GM23338 (cell line): Measurements from ENCODE around the gene SLC9A3. TPM values are rescaled to one million over a fixed set of nuclear protein-coding genes. Genes with fewer than 3 reads are reported as not detected.

Experiments
- ATAC-seq: fragments of 200-7000 bp; cut with Tn5 transposase; 3 replicates; pipeline ENCODE4 v1.9.1; 2020
- DNase-seq: peaks from one replicate; pipeline ENCODE4 v3.0.0-alpha.2; 2015; ENCODE audit warnings: low spot score
- H2AFZ ChIP-seq: fragments of 200-600 bp; sonication (generic); 2 replicates; pipeline ENCODE4 v1.8.0; 2016; ENCODE audit warnings: antibody characterized with exemption, mild to moderate bottlenecking, moderate library complexity
- H3F3A ChIP-seq: fragments of 200-600 bp; sonication (generic); replicated peaks from 2 replicates; pipeline ENCODE4 v1.8.0; 2017; ENCODE audit warnings: antibody characterized with exemption, mixed run types, low read depth
- H3K27ac ChIP-seq: fragments of 200-600 bp; sonication (generic); 2 replicates; pipeline ENCODE4 v1.6.1; 2016; ENCODE audit warnings: low read depth
- H3K27me3 ChIP-seq: fragments of 200-600 bp; sonication (generic); 2 replicates; pipeline ENCODE4 v1.8.0; 2016; ENCODE audit warnings: mild to moderate bottlenecking, mixed run types, moderate library complexity; ENCODE audit not compliant: insufficient read depth
- H3K36me3 ChIP-seq: fragments of 200-600 bp; sonication (generic); 2 replicates; pipeline ENCODE4 v1.8.0; 2016; ENCODE audit warnings: mild to moderate bottlenecking; ENCODE audit not compliant: insufficient read depth
- H3K4me1 ChIP-seq: fragments of 200-600 bp; sonication (generic); 2 replicates; pipeline ENCODE4 v1.8.0; 2016; ENCODE audit warnings: mild to moderate bottlenecking, moderate library complexity; ENCODE audit not compliant: insufficient read depth
- H3K4me2 ChIP-seq: fragments of 200-600 bp; sonication (generic); 2 replicates; pipeline ENCODE4 v1.7.1; 2017; ENCODE audit warnings: mixed run types
- H3K4me3 ChIP-seq: fragments of 200-600 bp; sonication (generic); 2 replicates; pipeline ENCODE4 v1.6.1; 2016; ENCODE audit warnings: mixed run types
- H3K79me2 ChIP-seq: fragments of 200-600 bp; sonication (generic); replicated peaks from 2 replicates; pipeline ENCODE4 v1.8.0; 2017; ENCODE audit warnings: mild to moderate bottlenecking; ENCODE audit not compliant: insufficient read depth
- H3K9me2 ChIP-seq: fragments of 200-600 bp; sonication (generic); 2 replicates; pipeline ENCODE4 v1.8.0; 2017; ENCODE audit not compliant: insufficient read depth
- H4K20me1 ChIP-seq: fragments of 200-600 bp; sonication (generic); replicated peaks from 2 replicates; pipeline ENCODE4 v1.8.0; 2017; ENCODE audit warnings: mild to moderate bottlenecking; ENCODE audit not compliant: insufficient read depth
- H3K27ac Mint-ChIP-seq: 2 replicates; pipeline ENCODE4 v1.8.0; 2020; ENCODE audit warnings: inconsistent platforms, mild to moderate bottlenecking, moderate library complexity, mixed read lengths
- H3K27me3 Mint-ChIP-seq: 3 replicates; pipeline ENCODE4 v1.8.0; 2022; ENCODE audit warnings: low read depth, mild to moderate bottlenecking, moderate library complexity, mixed read lengths, inconsistent platforms; ENCODE audit not compliant: insufficient read depth, poor library complexity
- H3K36me3 Mint-ChIP-seq: 3 replicates; pipeline ENCODE4 v1.8.0; 2021; ENCODE audit warnings: low read depth, mild to moderate bottlenecking, inconsistent platforms, moderate library complexity, mixed read lengths
- H3K4me1 Mint-ChIP-seq: 3 replicates; pipeline ENCODE4 v1.8.0; 2020; ENCODE audit warnings: mild to moderate bottlenecking, inconsistent platforms, mixed read lengths
- H3K4me3 Mint-ChIP-seq: 3 replicates; pipeline ENCODE4 v1.8.0; 2021; ENCODE audit warnings: moderate library complexity, mild to moderate bottlenecking, inconsistent platforms, mixed read lengths
- H3K9me3 Mint-ChIP-seq: 3 replicates; pipeline ENCODE4 v1.8.0; 2020; ENCODE audit warnings: moderate library complexity, mild to moderate bottlenecking, inconsistent platforms, mixed read lengths
- CREB1 ChIP-seq: fragments of 250-450 bp; sonication (Bioruptor Pico); IDR thresholded peaks from 2 replicates; pipeline ENCODE4 v1.5.0; 2020; ENCODE audit warnings: low read depth, mild to moderate bottlenecking, moderate library complexity
- EZH2 ChIP-seq: fragments of 200-600 bp; sonication (generic); IDR thresholded peaks from one replicate; pipeline ENCODE4 v1.8.0; 2017; ENCODE audit warnings: antibody characterized with exemption, mild to moderate bottlenecking, low read depth; ENCODE audit not compliant: unreplicated experiment
- EZH2phosphoT487 ChIP-seq: fragments of 200-600 bp; sonication (generic); IDR thresholded peaks from one replicate; pipeline ENCODE4 v1.8.1; 2018; ENCODE audit warnings: antibody characterized with exemption; ENCODE audit not compliant: unreplicated experiment
- JUNB ChIP-seq: IDR thresholded peaks from one replicate; pipeline ENCODE4 v1.6.1; 2016; ENCODE audit warnings: antibody characterized with exemption; ENCODE audit not compliant: unreplicated experiment
- NANOG ChIP-seq: IDR thresholded peaks from 2 replicates; pipeline ENCODE4 v1.6.1; 2016; ENCODE audit warnings: antibody characterized with exemption, borderline replicate concordance
- POLR2AphosphoS5 ChIP-seq: IDR thresholded peaks from 2 replicates; pipeline ENCODE4 v1.6.1; 2016; ENCODE audit warnings: antibody characterized with exemption, low read depth
- STAT1 ChIP-seq: IDR thresholded peaks from one replicate; pipeline ENCODE4 v1.6.1; 2016; ENCODE audit warnings: antibody characterized with exemption; ENCODE audit not compliant: unreplicated experiment
- ZNF114 ChIP-seq: fragments of 250-450 bp; sonication (Bioruptor Pico); IDR thresholded peaks from 2 replicates; pipeline ENCODE4 v1.5.0; 2020; ENCODE audit warnings: mild to moderate bottlenecking, moderate library complexity
- ZNF331 ChIP-seq: fragments of 250-450 bp; sonication (Bioruptor Pico); IDR thresholded peaks from 2 replicates; pipeline ENCODE4 v1.5.0; 2020; ENCODE audit warnings: low read depth, mild to moderate bottlenecking, moderate library complexity
- polyA plus RNA-seq: library from polyadenylated mRNA; unstranded; fragments of >200 nt; fragmentation: Nextera tagmentation; extraction: Ambion mirVana; gene quantifications from 2 replicates; pipeline ENCODE4 v1.2.1, GENCODE V29; 2016
- total RNA-seq: library from RNA; depleted of rRNA; stranded (reverse); fragments of >200 nt; shearing (Covaris generic); gene quantifications from 2 replicates; pipeline ENCODE4 v1.2.3, GENCODE V29; 2014
- TF ChIP-seq, protein P1 (sequence below): fragments of 250-450 bp; sonication (Bioruptor Pico); IDR thresholded peaks from 2 replicates; pipeline ENCODE4 v1.5.0; 2020; ENCODE audit warnings: mild to moderate bottlenecking, moderate library complexity
- TF ChIP-seq, protein P2 (sequence below): IDR thresholded peaks from 2 replicates; pipeline ENCODE4 v1.6.1; 2016; ENCODE audit warnings: antibody characterized with exemption
- TF ChIP-seq, protein P3 (sequence below), 2 experiments: fragments of 200-600 bp in 1 of 2; sonication (generic) in 1 of 2; conservative IDR thresholded peaks; 2 replicates each; pipeline versions ENCODE4 v1.5.1 to v1.6.1; 2016 to 2017; ENCODE audit warnings: antibody characterized with exemption in 2 of 2, low read depth in 2 of 2, mild to moderate bottlenecking in 2 of 2, moderate library complexity in 1 of 2

SLC9A3 gene
- total and polyA plus RNA-seq, 2 experiments from 2014 or later = 0.39 to 3.1 TPM

DNA sequence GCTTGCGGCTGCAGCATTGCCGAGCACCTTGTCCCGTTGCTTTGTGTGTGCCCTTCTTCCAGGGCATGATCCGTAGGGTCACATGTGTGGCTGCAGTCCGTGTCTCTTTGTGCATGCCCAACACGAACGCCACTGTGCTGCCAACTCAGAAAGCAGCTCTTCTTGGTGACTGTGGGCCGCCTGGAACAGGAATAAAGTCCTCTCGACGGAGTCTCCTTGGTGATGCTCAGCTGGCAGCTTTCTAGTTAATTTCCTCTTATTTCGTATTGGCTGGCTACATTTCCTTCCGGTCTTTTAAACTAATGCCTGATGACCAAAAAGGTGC is 75.5 kb downstream of the SLC9A3 start:
- peaks cover 24% of the 10 kb centered on the region for H3K79me2 ChIP-seq
- no peaks in the 10 kb centered on the region for H3K27me3 ChIP-seq
- no peak overlapping the region for H2AFZ ChIP-seq
- H3F3A ChIP-seq = no peaks in the 10 kb centered on the region
- no peak overlapping the region for H3K4me3 ChIP-seq
- H3K27ac Mint-ChIP-seq = no peak overlapping the region
- no peak overlapping the region for H3K4me3 Mint-ChIP-seq
- no peak overlapping the region for H3K27ac ChIP-seq
- peaks cover 9% of the 10 kb centered on the region for H3K27me3 Mint-ChIP-seq
- H3K4me1 ChIP-seq = no peaks in the 10 kb centered on the region
- peaks cover 61% of the 10 kb centered on the region for H3K36me3 Mint-ChIP-seq
- H4K20me1 ChIP-seq = peaks cover 7% of the 10 kb centered on the region
- no peak for TF ChIP-seq POLR2AphosphoS5
- TF ChIP-seq EZH2phosphoT487 = no peak
- no peak for TF ChIP-seq STAT1
- TF ChIP-seq EZH2 = no peak
- TF ChIP-seq NANOG = no peak
- TF ChIP-seq ZNF114 (CRISPR knock-in tag) = no peak
- TF ChIP-seq, protein P1, sequence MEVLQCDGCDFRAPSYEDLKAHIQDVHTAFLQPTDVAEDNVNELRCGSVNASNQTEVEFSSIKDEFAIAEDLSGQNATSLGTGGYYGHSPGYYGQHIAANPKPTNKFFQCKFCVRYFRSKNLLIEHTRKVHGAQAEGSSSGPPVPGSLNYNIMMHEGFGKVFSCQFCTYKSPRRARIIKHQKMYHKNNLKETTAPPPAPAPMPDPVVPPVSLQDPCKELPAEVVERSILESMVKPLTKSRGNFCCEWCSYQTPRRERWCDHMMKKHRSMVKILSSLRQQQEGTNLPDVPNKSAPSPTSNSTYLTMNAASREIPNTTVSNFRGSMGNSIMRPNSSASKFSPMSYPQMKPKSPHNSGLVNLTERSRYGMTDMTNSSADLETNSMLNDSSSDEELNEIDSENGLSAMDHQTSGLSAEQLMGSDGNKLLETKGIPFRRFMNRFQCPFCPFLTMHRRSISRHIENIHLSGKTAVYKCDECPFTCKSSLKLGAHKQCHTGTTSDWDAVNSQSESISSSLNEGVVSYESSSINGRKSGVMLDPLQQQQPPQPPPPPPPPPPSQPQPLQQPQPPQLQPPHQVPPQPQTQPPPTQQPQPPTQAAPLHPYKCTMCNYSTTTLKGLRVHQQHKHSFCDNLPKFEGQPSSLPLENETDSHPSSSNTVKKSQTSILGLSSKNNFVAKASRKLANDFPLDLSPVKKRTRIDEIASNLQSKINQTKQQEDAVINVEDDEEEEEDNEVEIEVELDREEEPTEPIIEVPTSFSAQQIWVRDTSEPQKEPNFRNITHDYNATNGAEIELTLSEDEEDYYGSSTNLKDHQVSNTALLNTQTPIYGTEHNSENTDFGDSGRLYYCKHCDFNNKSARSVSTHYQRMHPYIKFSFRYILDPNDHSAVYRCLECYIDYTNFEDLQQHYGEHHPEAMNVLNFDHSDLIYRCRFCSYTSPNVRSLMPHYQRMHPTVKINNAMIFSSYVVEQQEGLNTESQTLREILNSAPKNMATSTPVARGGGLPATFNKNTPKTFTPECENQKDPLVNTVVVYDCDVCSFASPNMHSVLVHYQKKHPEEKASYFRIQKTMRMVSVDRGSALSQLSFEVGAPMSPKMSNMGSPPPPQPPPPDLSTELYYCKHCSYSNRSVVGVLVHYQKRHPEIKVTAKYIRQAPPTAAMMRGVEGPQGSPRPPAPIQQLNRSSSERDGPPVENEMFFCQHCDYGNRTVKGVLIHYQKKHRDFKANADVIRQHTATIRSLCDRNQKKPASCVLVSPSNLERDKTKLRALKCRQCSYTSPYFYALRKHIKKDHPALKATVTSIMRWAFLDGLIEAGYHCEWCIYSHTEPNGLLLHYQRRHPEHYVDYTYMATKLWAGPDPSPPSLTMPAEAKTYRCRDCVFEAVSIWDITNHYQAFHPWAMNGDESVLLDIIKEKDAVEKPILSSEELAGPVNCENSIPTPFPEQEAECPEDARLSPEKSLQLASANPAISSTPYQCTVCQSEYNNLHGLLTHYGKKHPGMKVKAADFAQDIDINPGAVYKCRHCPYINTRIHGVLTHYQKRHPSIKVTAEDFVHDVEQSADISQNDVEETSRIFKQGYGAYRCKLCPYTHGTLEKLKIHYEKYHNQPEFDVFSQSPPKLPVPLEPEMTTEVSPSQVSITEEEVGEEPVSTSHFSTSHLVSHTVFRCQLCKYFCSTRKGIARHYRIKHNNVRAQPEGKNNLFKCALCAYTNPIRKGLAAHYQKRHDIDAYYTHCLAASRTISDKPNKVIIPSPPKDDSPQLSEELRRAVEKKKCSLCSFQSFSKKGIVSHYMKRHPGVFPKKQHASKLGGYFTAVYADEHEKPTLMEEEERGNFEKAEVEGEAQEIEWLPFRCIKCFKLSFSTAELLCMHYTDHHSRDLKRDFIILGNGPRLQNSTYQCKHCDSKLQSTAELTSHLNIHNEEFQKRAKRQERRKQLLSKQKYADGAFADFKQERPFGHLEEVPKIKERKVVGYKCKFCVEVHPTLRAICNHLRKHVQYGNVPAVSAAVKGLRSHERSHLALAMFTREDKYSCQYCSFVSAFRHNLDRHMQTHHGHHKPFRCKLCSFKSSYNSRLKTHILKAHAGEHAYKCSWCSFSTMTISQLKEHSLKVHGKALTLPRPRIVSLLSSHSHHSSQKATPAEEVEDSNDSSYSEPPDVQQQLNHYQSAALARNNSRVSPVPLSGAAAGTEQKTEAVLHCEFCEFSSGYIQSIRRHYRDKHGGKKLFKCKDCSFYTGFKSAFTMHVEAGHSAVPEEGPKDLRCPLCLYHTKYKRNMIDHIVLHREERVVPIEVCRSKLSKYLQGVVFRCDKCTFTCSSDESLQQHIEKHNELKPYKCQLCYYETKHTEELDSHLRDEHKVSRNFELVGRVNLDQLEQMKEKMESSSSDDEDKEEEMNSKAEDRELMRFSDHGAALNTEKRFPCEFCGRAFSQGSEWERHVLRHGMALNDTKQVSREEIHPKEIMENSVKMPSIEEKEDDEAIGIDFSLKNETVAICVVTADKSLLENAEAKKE = no peak
- no peak for TF ChIP-seq JUNB
- TF ChIP-seq, protein P2, sequence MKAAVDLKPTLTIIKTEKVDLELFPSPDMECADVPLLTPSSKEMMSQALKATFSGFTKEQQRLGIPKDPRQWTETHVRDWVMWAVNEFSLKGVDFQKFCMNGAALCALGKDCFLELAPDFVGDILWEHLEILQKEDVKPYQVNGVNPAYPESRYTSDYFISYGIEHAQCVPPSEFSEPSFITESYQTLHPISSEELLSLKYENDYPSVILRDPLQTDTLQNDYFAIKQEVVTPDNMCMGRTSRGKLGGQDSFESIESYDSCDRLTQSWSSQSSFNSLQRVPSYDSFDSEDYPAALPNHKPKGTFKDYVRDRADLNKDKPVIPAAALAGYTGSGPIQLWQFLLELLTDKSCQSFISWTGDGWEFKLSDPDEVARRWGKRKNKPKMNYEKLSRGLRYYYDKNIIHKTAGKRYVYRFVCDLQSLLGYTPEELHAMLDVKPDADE = no peak
- TF ChIP-seq, protein P3, sequence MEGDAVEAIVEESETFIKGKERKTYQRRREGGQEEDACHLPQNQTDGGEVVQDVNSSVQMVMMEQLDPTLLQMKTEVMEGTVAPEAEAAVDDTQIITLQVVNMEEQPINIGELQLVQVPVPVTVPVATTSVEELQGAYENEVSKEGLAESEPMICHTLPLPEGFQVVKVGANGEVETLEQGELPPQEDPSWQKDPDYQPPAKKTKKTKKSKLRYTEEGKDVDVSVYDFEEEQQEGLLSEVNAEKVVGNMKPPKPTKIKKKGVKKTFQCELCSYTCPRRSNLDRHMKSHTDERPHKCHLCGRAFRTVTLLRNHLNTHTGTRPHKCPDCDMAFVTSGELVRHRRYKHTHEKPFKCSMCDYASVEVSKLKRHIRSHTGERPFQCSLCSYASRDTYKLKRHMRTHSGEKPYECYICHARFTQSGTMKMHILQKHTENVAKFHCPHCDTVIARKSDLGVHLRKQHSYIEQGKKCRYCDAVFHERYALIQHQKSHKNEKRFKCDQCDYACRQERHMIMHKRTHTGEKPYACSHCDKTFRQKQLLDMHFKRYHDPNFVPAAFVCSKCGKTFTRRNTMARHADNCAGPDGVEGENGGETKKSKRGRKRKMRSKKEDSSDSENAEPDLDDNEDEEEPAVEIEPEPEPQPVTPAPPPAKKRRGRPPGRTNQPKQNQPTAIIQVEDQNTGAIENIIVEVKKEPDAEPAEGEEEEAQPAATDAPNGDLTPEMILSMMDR (conservative IDR thresholded peaks at IDR 0.05; ENCODE audit: low read depth in 2 of 2) = no peak
- TF ChIP-seq CREB1 (CRISPR knock-in tag) = no peak
- TF ChIP-seq ZNF331 (CRISPR knock-in tag) = no peak
- DNase-seq (no peak), ATAC-seq (no peak)
- H3K4me2 ChIP-seq = no peak overlapping the region
- H3K36me3 ChIP-seq = peaks cover 20% of the 10 kb centered on the region
- peaks cover 3% of the 10 kb centered on the region; the same call in 1 of the 3 replicates for H3K9me3 Mint-ChIP-seq
- H3K4me1 Mint-ChIP-seq = peaks cover 3% of the 10 kb centered on the region; the same call in 2 of the 3 replicates
- H3K9me2 ChIP-seq = no peaks in the 10 kb centered on the region
